ENCODE data around the gene ZNF423.

DNA sequence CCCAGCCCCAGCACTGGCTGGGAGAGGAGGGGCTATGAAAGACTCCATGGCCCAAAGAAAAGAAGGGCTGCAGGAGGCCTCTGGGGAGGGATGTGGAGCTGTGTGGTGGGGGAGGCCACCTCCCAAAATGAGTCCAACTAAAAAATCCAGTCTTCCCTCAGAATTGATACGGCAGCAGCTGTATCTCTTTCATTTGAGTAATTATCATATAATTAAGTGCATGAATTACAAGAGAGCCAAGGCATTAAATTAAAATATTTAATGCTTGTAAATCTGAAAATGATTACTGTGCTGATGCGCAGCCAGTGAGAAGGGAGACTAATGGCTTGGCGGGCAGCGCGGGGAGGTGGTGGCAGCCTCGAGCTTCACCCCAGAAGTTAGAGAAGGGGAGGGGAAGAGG, 289.5 kb downstream of the ZNF423 start:
- TF ChIP-seq, protein P1, sequence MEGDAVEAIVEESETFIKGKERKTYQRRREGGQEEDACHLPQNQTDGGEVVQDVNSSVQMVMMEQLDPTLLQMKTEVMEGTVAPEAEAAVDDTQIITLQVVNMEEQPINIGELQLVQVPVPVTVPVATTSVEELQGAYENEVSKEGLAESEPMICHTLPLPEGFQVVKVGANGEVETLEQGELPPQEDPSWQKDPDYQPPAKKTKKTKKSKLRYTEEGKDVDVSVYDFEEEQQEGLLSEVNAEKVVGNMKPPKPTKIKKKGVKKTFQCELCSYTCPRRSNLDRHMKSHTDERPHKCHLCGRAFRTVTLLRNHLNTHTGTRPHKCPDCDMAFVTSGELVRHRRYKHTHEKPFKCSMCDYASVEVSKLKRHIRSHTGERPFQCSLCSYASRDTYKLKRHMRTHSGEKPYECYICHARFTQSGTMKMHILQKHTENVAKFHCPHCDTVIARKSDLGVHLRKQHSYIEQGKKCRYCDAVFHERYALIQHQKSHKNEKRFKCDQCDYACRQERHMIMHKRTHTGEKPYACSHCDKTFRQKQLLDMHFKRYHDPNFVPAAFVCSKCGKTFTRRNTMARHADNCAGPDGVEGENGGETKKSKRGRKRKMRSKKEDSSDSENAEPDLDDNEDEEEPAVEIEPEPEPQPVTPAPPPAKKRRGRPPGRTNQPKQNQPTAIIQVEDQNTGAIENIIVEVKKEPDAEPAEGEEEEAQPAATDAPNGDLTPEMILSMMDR (IDR thresholded peaks at IDR 0.05) = no peak
- TF ChIP-seq EP300 (IDR thresholded peaks at IDR 0.05) (no peak), POLR2AphosphoS5 (IDR thresholded peaks at IDR 0.05) (no peak), POLR2A (IDR thresholded peaks at IDR 0.05) (no peak)
